ENCODE measurements around the gene RALGDS.

RALGDS gene

DNA sequence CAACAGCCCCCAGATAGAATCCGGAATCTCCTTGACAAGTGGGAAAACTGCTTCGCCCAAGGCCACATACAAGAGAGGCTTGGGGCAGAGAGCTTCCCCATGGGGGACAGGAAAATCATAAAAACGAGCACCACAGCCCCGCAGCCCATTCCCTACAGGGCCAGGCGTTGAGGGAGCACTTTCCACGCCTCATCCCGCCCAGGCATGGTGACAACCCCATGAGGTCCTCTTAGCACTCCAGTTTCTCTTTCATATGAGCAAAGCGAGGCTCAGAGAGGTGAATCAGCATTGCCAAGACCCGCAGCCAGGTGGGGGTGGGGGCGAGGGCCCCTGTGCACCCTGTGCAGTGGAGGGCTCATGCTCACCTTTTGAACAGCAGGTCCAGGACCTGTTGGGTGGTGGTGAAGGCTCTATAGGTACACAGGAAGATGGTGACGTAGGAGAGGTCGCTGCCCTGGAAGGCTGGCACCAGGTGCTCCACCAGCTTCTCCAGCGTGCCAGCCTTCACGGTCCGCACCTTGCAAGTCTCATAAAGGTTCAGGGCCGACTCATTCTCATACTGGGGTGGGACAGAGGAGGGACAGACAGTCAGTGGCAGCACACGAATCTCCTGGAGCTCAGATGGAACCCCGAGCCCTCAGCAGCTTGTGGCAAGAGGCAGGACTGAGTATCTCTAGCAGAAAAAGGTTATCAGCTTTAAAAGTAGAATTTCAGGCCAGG is 10.9 kb downstream of the RALGDS start:
- no peak for DNase-seq (ENCODE audit: extremely low spot score)
- TF ChIP-seq, protein P1, sequence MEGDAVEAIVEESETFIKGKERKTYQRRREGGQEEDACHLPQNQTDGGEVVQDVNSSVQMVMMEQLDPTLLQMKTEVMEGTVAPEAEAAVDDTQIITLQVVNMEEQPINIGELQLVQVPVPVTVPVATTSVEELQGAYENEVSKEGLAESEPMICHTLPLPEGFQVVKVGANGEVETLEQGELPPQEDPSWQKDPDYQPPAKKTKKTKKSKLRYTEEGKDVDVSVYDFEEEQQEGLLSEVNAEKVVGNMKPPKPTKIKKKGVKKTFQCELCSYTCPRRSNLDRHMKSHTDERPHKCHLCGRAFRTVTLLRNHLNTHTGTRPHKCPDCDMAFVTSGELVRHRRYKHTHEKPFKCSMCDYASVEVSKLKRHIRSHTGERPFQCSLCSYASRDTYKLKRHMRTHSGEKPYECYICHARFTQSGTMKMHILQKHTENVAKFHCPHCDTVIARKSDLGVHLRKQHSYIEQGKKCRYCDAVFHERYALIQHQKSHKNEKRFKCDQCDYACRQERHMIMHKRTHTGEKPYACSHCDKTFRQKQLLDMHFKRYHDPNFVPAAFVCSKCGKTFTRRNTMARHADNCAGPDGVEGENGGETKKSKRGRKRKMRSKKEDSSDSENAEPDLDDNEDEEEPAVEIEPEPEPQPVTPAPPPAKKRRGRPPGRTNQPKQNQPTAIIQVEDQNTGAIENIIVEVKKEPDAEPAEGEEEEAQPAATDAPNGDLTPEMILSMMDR (IDR thresholded peaks at IDR 0.05; ENCODE audit: control extremely low read depth, extremely low read depth, low read depth, missing control alignments): no peak
- POLR2A ChIA-PET: no interaction called here
- CTCF ChIA-PET: interaction anchor here (1.0 to 20.8 kb wide), 4 partner anchors 37 to 88 kb away, joined by 3 to 473 read pairs (median 12); no protein-coding TSS in a partner anchor

DNA sequence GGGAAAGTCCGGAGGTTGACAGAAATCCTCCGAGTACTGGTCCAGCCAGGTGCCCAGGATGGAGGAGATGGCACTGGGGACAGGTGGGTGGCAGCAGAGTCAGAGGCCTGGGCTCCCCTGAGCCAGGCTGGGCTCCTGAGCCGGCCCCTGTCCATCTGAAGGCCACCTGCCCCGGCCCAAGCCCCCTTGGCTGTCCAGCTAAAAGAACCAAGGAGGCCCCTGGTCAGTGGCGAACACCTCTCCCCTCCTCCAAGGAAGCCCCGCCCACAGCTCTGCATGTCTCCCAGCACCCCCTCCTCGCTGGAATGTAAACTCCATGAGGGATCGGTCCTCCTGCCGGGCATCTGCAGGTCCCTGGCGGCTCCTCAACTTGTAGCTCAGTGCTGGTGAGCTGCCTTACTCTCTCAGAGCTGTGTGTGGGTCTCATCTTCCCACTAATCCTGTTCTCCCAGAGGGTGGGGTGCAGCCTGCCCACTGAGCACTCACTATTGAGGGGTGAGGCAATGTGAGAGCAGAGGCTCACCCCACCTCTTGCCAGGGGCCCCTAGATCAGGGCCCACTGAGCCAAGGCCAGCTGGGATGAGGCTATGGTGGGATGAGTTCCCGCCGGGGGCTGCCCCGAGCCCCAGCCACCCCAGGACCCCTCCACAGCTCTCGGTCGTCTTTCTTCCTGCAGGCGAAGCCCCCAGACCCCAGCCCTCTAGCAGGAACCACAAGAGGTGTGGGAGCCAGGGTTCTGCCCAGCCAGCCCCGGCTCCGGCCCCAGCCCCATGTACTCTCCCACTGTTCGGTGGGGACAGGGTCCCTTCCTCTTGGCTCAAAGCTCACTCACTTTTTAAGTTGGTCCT is 12.0 kb downstream of the RALGDS start:
- TF ChIP-seq, protein P1 (IDR thresholded peaks at IDR 0.05; ENCODE audit: control extremely low read depth, extremely low read depth, low read depth, missing control alignments): no peak
- no peak for DNase-seq (ENCODE audit: extremely low spot score)
- POLR2A ChIA-PET: no interaction called here
- CTCF ChIA-PET: interaction anchor here (1.0 to 20.8 kb wide), 9 partner anchors 10 to 86 kb away, joined by 3 to 473 read pairs (median 4); no protein-coding TSS in a partner anchor

DNA sequence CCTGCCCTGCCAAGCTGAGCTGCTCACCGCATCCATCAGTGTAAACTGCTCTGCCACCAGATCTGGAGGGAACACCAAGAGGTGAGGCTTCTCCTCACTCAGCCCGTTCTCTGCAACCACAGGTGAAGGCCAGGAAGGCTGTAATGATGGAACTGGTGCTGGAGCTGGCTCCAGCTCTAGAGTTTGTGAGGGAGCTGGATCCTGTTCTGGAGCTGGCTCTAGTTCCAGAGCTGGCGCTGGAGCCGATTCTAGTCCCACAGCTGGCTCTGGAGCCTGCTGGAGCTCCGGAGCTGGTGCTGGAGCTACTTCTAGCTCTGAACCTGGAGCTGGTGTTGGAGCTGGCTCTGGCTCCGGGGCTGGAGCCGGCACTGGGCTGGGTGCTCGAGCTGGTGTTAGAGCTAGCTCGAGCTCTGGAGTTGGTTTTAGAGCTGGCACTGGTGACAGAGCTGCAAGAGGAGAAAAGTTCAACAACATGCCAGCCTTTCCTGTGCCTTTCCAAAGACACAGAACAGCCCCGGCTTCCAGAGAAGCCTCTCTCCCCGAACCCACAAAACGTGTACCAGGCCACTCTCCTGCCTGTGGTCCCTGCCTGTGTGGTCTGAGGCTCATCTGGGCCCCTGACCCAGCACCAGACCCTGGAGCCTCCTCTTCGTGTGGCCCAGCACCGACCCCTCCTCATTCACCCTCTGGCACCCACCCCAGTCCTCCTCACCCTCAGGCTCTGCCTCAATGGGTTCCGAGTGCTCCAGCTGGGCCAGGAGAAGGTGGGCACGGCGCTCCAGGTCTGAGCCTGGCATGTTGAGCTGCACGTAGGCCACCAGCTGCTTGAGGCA is 12.9 kb downstream of the RALGDS start:
- DNase-seq (ENCODE audit: extremely low spot score): no peak
- POLR2A ChIA-PET: no interaction called here
- TF ChIP-seq, protein P1 (IDR thresholded peaks at IDR 0.05; ENCODE audit: control extremely low read depth, extremely low read depth, low read depth, missing control alignments): no peak
- CTCF ChIA-PET: interaction anchor here (1.0 to 20.8 kb wide), 9 partner anchors 11 to 86 kb away, joined by 3 to 473 read pairs (median 5); no protein-coding TSS in a partner anchor

DNA sequence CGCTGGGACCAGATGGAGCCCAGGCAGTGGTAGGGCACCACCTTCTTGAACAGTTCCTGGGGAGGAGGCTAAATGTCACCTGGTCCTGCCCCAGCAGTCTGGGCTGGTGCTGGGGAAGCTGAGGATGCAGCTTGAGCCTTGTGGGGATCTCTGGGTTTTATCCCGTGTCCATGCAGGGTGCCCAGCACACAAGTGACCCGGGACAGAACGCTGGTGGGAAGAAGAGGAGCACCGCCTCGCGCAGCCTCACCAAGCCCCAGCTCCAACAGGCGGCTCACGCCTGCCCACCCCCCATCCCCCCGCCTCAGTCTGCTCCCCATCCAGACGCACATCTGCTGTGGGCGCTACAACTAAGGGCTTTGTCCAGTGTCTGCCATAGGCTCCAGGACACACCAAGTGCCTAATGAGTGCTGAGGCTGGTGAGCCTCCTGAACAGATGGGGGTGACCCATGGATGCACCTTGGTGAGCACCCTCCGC is 13.8 kb downstream of the RALGDS start:
- CTCF ChIA-PET: interaction anchor here (1.4 to 20.8 kb wide), 7 partner anchors 12 to 85 kb away, joined by 4 to 473 read pairs (median 8); no protein-coding TSS in a partner anchor
- no peak for DNase-seq (ENCODE audit: extremely low spot score)
- POLR2A ChIA-PET: interaction anchor here (1.0 kb wide), 1 partner anchor 10 kb away, joined by 3 read pairs; no protein-coding TSS in a partner anchor
- TF ChIP-seq, protein P1 (IDR thresholded peaks at IDR 0.05; ENCODE audit: control extremely low read depth, extremely low read depth, low read depth, missing control alignments): no peak

DNA sequence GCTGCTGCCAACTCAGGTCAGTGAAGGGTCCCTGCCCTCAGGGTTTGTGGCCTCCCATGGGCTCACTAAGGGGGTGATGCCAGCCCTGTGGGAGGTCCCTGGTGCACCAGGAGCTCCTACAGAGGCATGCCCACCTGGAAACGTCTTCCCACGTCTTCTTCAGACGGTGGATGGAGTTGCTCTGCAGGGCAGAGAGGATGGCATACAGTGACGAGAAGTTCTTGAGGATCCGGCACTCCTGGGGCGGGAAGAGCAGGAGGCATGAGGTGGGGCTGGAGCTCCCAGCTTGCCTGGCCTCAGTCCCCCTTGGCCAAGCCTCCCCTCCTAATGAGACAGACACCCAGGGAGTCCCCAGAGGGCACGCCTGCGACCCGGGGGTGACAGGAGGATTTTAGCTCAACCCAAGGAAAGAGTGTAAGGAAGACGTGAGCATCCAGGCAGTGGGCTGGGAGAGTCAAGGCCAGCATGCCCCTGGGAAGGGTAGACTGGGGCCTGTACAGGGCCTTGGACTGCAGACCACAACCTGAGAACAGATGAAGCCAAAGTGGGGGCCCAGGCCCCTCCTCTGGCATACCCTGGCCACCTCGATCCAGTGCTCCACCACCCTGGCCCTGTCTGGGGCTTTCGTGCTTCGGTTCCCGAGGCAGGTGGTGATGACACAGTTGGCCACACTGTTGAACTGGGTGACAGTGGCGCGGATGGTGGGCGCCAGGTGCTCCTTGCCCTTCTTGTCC is 14.4 kb downstream of the RALGDS start:
- no peak for DNase-seq (ENCODE audit: extremely low spot score)
- TF ChIP-seq, protein P1 (IDR thresholded peaks at IDR 0.05; ENCODE audit: control extremely low read depth, extremely low read depth, low read depth, missing control alignments): no peak
- POLR2A ChIA-PET: interaction anchor here (0.9 to 1.0 kb wide), 2 partner anchors 11 to 76 kb away, joined by 3 read pairs; partner anchors contain the start of gene GTF3C5
- CTCF ChIA-PET: interaction anchor here (1.0 to 20.8 kb wide), 6 partner anchors 8 to 84 kb away, joined by 3 to 473 read pairs (median 6); no protein-coding TSS in a partner anchor
